HL-60 (cell line): ENCODE data around the gene IPO11.
"Not testable (repeated sequence)": the region's sequence is repeated elsewhere in the genome, so short reads cannot be mapped to it uniquely, and the experiment has no call there.

Source experiments
- DNase-seq, 2 experiments: peaks; one replicate each; pipeline ENCODE4 v3.0.0-alpha.2; 2010 to 2020; ENCODE audit warnings: low read depth in 1 of 2, low spot score in 1 of 2
- H3K27ac ChIP-seq: fragments of 250-450 bp; sonication (Bioruptor Pico); replicated peaks from 2 replicates; pipeline ENCODE4 v1.5.1; 2020; ENCODE audit warnings: mild to moderate bottlenecking, moderate library complexity
- H3K27me3 ChIP-seq: fragments of 250-450 bp; sonication (Bioruptor Pico); 2 replicates; pipeline ENCODE4 v1.5.1; 2021; ENCODE audit warnings: mild to moderate bottlenecking, moderate library complexity; ENCODE audit not compliant: insufficient read depth, poor library complexity, severe bottlenecking
- H3K4me3 ChIP-seq: replicated peaks from 2 replicates; pipeline ENCODE4 v1.5.1; 2011; ENCODE audit warnings: mild to moderate bottlenecking, control low read depth, low read length; ENCODE audit not compliant: insufficient read depth
- GABPA ChIP-seq: IDR thresholded peaks from 2 replicates; pipeline ENCODE4 v1.6.1; 2012; ENCODE audit warnings: low read depth
- POLR2AphosphoS5 ChIP-seq: IDR thresholded peaks from 2 replicates; pipeline ENCODE4 v1.6.1; 2012; ENCODE audit warnings: low read depth
- SPI1 ChIP-seq: IDR thresholded peaks from 2 replicates; pipeline ENCODE4 v1.6.1; 2012; ENCODE audit warnings: low read depth, mild to moderate bottlenecking, borderline replicate concordance
- TF ChIP-seq, protein P1 (sequence below): IDR thresholded peaks from 2 replicates; pipeline ENCODE4 v1.6.1; 2012; ENCODE audit warnings: low read depth; ENCODE audit not compliant: insufficient replicate concordance
- TF ChIP-seq, protein P2 (sequence below): IDR thresholded peaks from one replicate; pipeline ENCODE4 v1.5.1; 2011; ENCODE audit warnings: low read length, control low read depth, inconsistent platforms; ENCODE audit not compliant: insufficient read depth

IPO11 gene

DNA sequence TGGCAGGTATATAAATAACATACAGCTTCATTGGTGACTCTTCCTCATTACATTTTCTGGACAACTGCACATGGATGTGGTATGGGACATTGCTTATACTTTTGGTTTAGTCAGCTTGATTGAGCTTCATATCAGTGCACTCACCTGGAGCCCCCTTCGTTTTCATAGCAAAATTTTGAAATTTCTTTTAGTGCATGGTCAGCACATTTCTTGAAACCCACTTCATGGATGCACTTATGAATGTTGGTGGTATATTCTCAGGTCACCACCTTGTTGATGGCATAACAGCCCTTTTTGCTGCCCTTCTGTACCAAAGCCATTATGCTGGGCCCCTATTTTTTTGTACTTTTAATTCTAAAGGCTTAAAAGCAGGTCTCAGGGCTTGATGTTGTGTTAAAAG is 149.3 kb downstream of the IPO11 start:
- H3K4me3 ChIP-seq: no peak overlapping the region

DNA sequence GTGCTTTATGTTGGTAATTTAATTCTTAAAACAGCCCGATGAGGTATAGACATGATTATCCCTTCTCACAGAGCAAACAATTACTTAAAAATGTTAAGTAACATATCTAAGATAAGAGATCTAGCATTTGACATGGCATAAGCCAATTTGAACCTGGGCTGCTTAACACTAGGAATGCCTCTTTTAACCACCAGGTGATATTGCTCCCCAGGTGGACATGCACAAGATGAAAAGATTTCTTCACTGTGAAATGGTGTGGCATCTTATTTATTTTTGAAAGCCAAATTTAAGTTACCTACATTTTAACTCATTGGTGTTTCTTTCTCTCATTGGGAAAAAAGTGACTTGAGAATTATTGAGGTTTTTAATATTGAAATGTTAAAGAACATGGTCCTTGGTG is 150.3 kb downstream of the IPO11 start:
- Histone ChIP-seq H3K27me3 (no peaks in the 10 kb centered on the region), H3K27ac (no peak overlapping the region), H3K4me3 (no peak overlapping the region)
- no peak for DNase-seq
- TF ChIP-seq GABPA (no peak), POLR2AphosphoS5 (no peak), SPI1 (no peak)
- TF ChIP-seq, protein P1, sequence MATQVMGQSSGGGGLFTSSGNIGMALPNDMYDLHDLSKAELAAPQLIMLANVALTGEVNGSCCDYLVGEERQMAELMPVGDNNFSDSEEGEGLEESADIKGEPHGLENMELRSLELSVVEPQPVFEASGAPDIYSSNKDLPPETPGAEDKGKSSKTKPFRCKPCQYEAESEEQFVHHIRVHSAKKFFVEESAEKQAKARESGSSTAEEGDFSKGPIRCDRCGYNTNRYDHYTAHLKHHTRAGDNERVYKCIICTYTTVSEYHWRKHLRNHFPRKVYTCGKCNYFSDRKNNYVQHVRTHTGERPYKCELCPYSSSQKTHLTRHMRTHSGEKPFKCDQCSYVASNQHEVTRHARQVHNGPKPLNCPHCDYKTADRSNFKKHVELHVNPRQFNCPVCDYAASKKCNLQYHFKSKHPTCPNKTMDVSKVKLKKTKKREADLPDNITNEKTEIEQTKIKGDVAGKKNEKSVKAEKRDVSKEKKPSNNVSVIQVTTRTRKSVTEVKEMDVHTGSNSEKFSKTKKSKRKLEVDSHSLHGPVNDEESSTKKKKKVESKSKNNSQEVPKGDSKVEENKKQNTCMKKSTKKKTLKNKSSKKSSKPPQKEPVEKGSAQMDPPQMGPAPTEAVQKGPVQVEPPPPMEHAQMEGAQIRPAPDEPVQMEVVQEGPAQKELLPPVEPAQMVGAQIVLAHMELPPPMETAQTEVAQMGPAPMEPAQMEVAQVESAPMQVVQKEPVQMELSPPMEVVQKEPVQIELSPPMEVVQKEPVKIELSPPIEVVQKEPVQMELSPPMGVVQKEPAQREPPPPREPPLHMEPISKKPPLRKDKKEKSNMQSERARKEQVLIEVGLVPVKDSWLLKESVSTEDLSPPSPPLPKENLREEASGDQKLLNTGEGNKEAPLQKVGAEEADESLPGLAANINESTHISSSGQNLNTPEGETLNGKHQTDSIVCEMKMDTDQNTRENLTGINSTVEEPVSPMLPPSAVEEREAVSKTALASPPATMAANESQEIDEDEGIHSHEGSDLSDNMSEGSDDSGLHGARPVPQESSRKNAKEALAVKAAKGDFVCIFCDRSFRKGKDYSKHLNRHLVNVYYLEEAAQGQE: no peak
- TF ChIP-seq, protein P2, sequence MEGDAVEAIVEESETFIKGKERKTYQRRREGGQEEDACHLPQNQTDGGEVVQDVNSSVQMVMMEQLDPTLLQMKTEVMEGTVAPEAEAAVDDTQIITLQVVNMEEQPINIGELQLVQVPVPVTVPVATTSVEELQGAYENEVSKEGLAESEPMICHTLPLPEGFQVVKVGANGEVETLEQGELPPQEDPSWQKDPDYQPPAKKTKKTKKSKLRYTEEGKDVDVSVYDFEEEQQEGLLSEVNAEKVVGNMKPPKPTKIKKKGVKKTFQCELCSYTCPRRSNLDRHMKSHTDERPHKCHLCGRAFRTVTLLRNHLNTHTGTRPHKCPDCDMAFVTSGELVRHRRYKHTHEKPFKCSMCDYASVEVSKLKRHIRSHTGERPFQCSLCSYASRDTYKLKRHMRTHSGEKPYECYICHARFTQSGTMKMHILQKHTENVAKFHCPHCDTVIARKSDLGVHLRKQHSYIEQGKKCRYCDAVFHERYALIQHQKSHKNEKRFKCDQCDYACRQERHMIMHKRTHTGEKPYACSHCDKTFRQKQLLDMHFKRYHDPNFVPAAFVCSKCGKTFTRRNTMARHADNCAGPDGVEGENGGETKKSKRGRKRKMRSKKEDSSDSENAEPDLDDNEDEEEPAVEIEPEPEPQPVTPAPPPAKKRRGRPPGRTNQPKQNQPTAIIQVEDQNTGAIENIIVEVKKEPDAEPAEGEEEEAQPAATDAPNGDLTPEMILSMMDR: no peak

More for the DNA sequence above, 149.3 kb downstream of the IPO11 start:
- no peaks in the 10 kb centered on the region for H3K27me3 ChIP-seq
- DNase-seq: no peak
- no peak overlapping the region for H3K27ac ChIP-seq
- TF ChIP-seq SPI1: no peak
- TF ChIP-seq GABPA: no peak
- no peak for TF ChIP-seq POLR2AphosphoS5
- TF ChIP-seq, protein P1: no peak
- TF ChIP-seq, protein P2: no peak

DNA sequence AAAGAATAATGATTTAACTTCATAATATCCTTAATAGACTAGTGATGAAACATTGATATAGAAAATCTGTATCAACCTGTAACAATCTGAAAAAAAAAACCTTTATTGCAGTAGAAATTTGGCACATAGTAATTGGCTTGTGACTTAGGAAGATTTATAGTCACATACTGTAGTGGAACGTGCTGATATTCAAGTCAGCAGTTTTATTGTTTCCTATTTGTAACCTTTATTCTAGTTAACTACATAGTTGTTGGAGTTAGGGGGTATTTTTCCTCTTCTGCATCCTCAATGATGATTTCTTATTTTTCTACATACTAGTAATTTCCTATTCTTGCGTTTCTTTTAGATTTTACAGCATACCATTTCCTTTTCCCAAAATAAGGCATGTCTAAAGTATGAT is 151.5 kb downstream of the IPO11 start:
- TF ChIP-seq, protein P1: no peak
- TF ChIP-seq POLR2AphosphoS5 (no peak), SPI1 (no peak), GABPA (no peak)
- TF ChIP-seq, protein P2: no peak
- H3K4me3 ChIP-seq: no peak overlapping the region
- H3K27ac ChIP-seq: no peak overlapping the region
- no peaks in the 10 kb centered on the region for H3K27me3 ChIP-seq
- no peak for DNase-seq

DNA sequence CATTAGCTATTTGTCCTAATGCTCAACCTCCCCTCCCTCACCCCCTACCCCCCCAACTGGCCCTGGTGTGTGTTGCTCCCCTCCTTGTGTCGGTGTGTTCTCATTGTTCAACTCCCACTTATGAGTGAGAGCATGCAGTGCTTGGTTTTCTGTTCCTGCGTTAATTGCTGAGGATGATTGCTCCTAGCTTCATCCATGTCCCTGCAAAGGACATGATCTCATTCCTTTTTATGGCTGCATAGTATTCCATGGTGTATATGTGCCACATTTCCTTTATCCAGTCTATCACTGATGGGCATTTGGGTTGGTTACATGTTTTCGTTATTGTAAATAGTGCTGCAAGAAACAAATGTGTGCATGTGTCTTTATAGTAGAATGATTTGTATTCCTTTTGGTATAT is 153.2 kb downstream of the IPO11 start:
- H3K27ac ChIP-seq, DNase-seq, H3K4me3 ChIP-seq, H3K27me3 ChIP-seq: not testable (repeated sequence)
